ENCODE data around the gene TAOK2.
"Not testable (repeated sequence)": the region's sequence is repeated elsewhere in the genome, so short reads cannot be mapped to it uniquely, and the experiment has no call there.

TAOK2 gene

GRCh38 chr16:29973384-29974246 lies at the start of gene TAOK2:
TAOK2 (plus strand) TSS chr16:29973868; CDS start chr16:29977773, 3,905 bp downstream.
- peak; percentile 97 for DNase-seq

GRCh38 chr16:29925105-29925756 lies 48.4 kb upstream of the TAOK2 start:
- peak in 1 of 2 experiments; percentile 5 for DNase-seq

- peak; percentile 80 to 84 for DNase-seq
Observed at GRCh38 chr16:29925781-29926710, 47.6 kb upstream of the TAOK2 start, which contains the start of gene KCTD13. KCTD13 (minus strand) TSS chr16:29926226; CDS start chr16:29926033, 193 bp downstream.

- no peak for DNase-seq
Observed at GRCh38 chr16:29926711-29927052, 47.0 kb upstream of the TAOK2 start.

- DNase-seq, result no peak
Observed at GRCh38 chr16:29927070-29927905, 46.4 kb upstream of the TAOK2 start.

- DNase-seq, result not testable (repeated sequence)
Observed at GRCh38 chr16:29931750-29932149, 41.9 kb upstream of the TAOK2 start.

- DNase-seq, result no peak
Observed at GRCh38 chr16:29940656-29941055, 33.0 kb upstream of the TAOK2 start.

GRCh38 chr16:29943846-29944799 lies 29.5 kb upstream of the TAOK2 start:
- no peak for DNase-seq

- no peak for DNase-seq
Observed at GRCh38 chr16:29947897-29948296, 25.8 kb upstream of the TAOK2 start.

GRCh38 chr16:29950806-29951461 lies 22.7 kb upstream of the TAOK2 start:
- DNase-seq, result no peak

GRCh38 chr16:29951625-29952365 lies 21.9 kb upstream of the TAOK2 start:
- no peak for DNase-seq

- DNase-seq, result no peak
Observed at GRCh38 chr16:29958756-29959155, 14.9 kb upstream of the TAOK2 start.

- no peak for DNase-seq
Observed at GRCh38 chr16:29959293-29959692, 14.4 kb upstream of the TAOK2 start.

- not testable (repeated sequence) for DNase-seq
Observed at GRCh38 chr16:29959821-29960220, 13.8 kb upstream of the TAOK2 start.

- no peak for DNase-seq
Observed at GRCh38 chr16:29961127-29961478, 12.6 kb upstream of the TAOK2 start.

GRCh38 chr16:29961479-29962343 lies 12.0 kb upstream of the TAOK2 start, which contains the start of gene TMEM219:
TMEM219 (plus strand) TSS chr16:29962079; CDS start chr16:29963144, 1,065 bp downstream.
- DNase-seq, result peak; percentile 91 to 93

GRCh38 chr16:29962344-29962994 lies 11.2 kb upstream of the TAOK2 start:
- no peak for DNase-seq
